H9 (cell line): ENCODE data around the gene CNTF. TPM values are rescaled to one million over a fixed set of nuclear protein-coding genes. Genes with fewer than 3 reads are reported as not detected.
A peak's percentile ranks its signal among the peaks of the same experiment; 100 is the strongest.

ENCODE experiments used
- DNase-seq: peaks from one replicate; pipeline ENCODE4 v3.0.0-alpha.2; 2017
- H2AFZ ChIP-seq: one replicate; pipeline ENCODE4 v1.6.1; 2013; ENCODE audit warnings: mild to moderate bottlenecking, low read length, control low read depth, moderate library complexity
- H2AK5ac ChIP-seq: 2 replicates; pipeline ENCODE4 v1.6.1; 2013; ENCODE audit warnings: low read length, control low read depth, mixed read lengths; ENCODE audit not compliant: insufficient read length
- H2BK120ac ChIP-seq: one replicate; pipeline ENCODE4 v1.6.1; 2013; ENCODE audit warnings: low read depth, mild to moderate bottlenecking, low read length, control low read depth, inconsistent platforms; ENCODE audit not compliant: poor library complexity, severe bottlenecking
- H2BK12ac ChIP-seq: 2 replicates; pipeline ENCODE4 v1.6.1; 2013; ENCODE audit warnings: low read length, control low read depth, mixed read lengths, low read depth; ENCODE audit not compliant: insufficient read length
- H2BK15ac ChIP-seq: 2 replicates; pipeline ENCODE4 v1.6.1; 2013; ENCODE audit warnings: low read depth, low read length, control low read depth
- H2BK20ac ChIP-seq: one replicate; pipeline ENCODE4 v1.6.1; 2013; ENCODE audit warnings: low read depth, mild to moderate bottlenecking, low read length, control low read depth, inconsistent platforms; ENCODE audit not compliant: poor library complexity, severe bottlenecking
- H2BK5ac ChIP-seq: 2 replicates; pipeline ENCODE4 v1.6.1; 2013; ENCODE audit warnings: low read length, control low read depth, mixed read lengths; ENCODE audit not compliant: insufficient read length
- H3K14ac ChIP-seq: 2 replicates; pipeline ENCODE4 v1.6.1; 2013; ENCODE audit warnings: low read length, control low read depth; ENCODE audit not compliant: insufficient read depth
- H3K18ac ChIP-seq: 2 replicates; pipeline ENCODE4 v1.6.1; 2013; ENCODE audit warnings: low read depth, mild to moderate bottlenecking, mixed read lengths, low read length, control low read depth; ENCODE audit not compliant: insufficient read length
- H3K23ac ChIP-seq: 2 replicates; pipeline ENCODE4 v1.6.1; 2013; ENCODE audit warnings: low read length, control low read depth, mixed read lengths, low read depth; ENCODE audit not compliant: insufficient read length
- H3K23me2 ChIP-seq: 2 replicates; pipeline ENCODE4 v1.6.1; 2013; ENCODE audit warnings: low read depth, mild to moderate bottlenecking, mixed read lengths, low read length, control low read depth; ENCODE audit not compliant: insufficient read length, poor library complexity, severe bottlenecking
- H3K27ac ChIP-seq: 2 replicates; pipeline ENCODE4 v1.5.1; 2013; ENCODE audit warnings: low read length, control low read depth, mixed read lengths, low read depth; ENCODE audit not compliant: insufficient read length
- H3K27me3 ChIP-seq: 2 replicates; pipeline ENCODE4 v1.6.1; 2013; ENCODE audit warnings: low read length, control low read depth, inconsistent platforms; ENCODE audit not compliant: insufficient read depth
- H3K4ac ChIP-seq: 2 replicates; pipeline ENCODE4 v1.6.1; 2013; ENCODE audit warnings: low read depth, mild to moderate bottlenecking, control low read depth, inconsistent platforms, low read length, moderate library complexity
- H3K4me1 ChIP-seq: 2 replicates; pipeline ENCODE4 v1.6.1; 2013; ENCODE audit warnings: low read length, control low read depth, inconsistent platforms; ENCODE audit not compliant: insufficient read depth
- H3K4me2 ChIP-seq: 2 replicates; pipeline ENCODE4 v1.6.1; 2013; ENCODE audit warnings: low read length, control low read depth, mixed read lengths; ENCODE audit not compliant: insufficient read length, insufficient read depth
- H3K56ac ChIP-seq: 2 replicates; pipeline ENCODE4 v1.6.1; 2013; ENCODE audit warnings: low read depth, mild to moderate bottlenecking, mixed read lengths, low read length, control low read depth; ENCODE audit not compliant: insufficient read length
- H3K79me1 ChIP-seq: 2 replicates; pipeline ENCODE4 v1.6.1; 2013; ENCODE audit warnings: low read depth, mild to moderate bottlenecking, moderate library complexity, low read length, control low read depth, inconsistent platforms; ENCODE audit not compliant: insufficient read depth, poor library complexity, severe bottlenecking
- H3K79me2 ChIP-seq: 2 replicates; pipeline ENCODE4 v1.6.1; 2013; ENCODE audit warnings: low read length, control low read depth, inconsistent platforms; ENCODE audit not compliant: insufficient read depth
- H3K9ac ChIP-seq: 2 replicates; pipeline ENCODE4 v1.6.1; 2013; ENCODE audit warnings: low read length, control low read depth, mixed read lengths; ENCODE audit not compliant: insufficient read length; ENCODE audit errors: extremely low read depth
- H3K9me3 ChIP-seq: one replicate; pipeline ENCODE4 v1.6.1; 2013; ENCODE audit warnings: low read depth, low read length, inconsistent platforms; ENCODE audit not compliant: control insufficient read depth
- H3T11ph ChIP-seq: one replicate; pipeline ENCODE4 v1.6.1; 2013; ENCODE audit warnings: mild to moderate bottlenecking, low read length, control low read depth, inconsistent platforms
- H4K20me1 ChIP-seq: one replicate; pipeline ENCODE4 v1.6.1; 2013; ENCODE audit not compliant: control insufficient read depth, insufficient read length, insufficient read depth
- H4K5ac ChIP-seq: 2 replicates; pipeline ENCODE4 v1.6.1; 2013; ENCODE audit warnings: low read depth, mild to moderate bottlenecking, mixed read lengths, low read length, control low read depth; ENCODE audit not compliant: insufficient read length
- H4K8ac ChIP-seq: replicated peaks from 2 replicates; pipeline ENCODE4 v1.6.1; 2013; ENCODE audit warnings: low read length, control low read depth, mixed read lengths, low read depth; ENCODE audit not compliant: insufficient read length
- H4K91ac ChIP-seq: 2 replicates; pipeline ENCODE4 v1.6.1; 2013; ENCODE audit warnings: low read depth, mild to moderate bottlenecking, moderate library complexity, mixed read lengths, low read length, control low read depth; ENCODE audit not compliant: insufficient read length
- H3K27ac Mint-ChIP-seq, 3 experiments: 2 replicates in 2 of 3; 3 replicates in 1 of 3; pipeline ENCODE4 v1.8.0; 2020 to 2021; ENCODE audit warnings: mixed read lengths in 3 of 3, mild to moderate bottlenecking in 1 of 3, moderate library complexity in 1 of 3
- H3K27me3 Mint-ChIP-seq: 2 replicates; pipeline ENCODE4 v1.8.0; 2021; ENCODE audit warnings: low read depth, mild to moderate bottlenecking, moderate library complexity, mixed read lengths
- H3K36me3 Mint-ChIP-seq, 3 experiments: 2 replicates in 2 of 3; 3 replicates in 1 of 3; pipeline ENCODE4 v1.8.0; 2020 to 2021; ENCODE audit warnings: low read depth in 3 of 3, mixed read lengths in 3 of 3; ENCODE audit not compliant: insufficient read depth in 1 of 3
- H3K4me1 Mint-ChIP-seq, 2 experiments: 2 replicates each; pipeline ENCODE4 v1.8.0; 2020; ENCODE audit warnings: mixed read lengths in 2 of 2
- H3K4me3 Mint-ChIP-seq, 2 experiments: 2 replicates in 1 of 2; 3 replicates in 1 of 2; pipeline ENCODE4 v1.8.0; 2020 to 2021; ENCODE audit warnings: mild to moderate bottlenecking in 2 of 2, mixed read lengths in 2 of 2, moderate library complexity in 1 of 2
- H3K9me3 Mint-ChIP-seq, 2 experiments: 2 replicates in 1 of 2; 3 replicates in 1 of 2; pipeline ENCODE4 v1.8.0; 2020; ENCODE audit warnings: mild to moderate bottlenecking in 2 of 2, mixed read lengths in 2 of 2, moderate library complexity in 1 of 2
- CTCF ChIP-seq: fragments of 200-600 bp; sonication (generic); conservative IDR thresholded peaks from 3 replicates; pipeline ENCODE4 v1.8.0; 2021; ENCODE audit warnings: antibody characterized with exemption, mild to moderate bottlenecking
- WGBS: extraction: QIAGEN DNeasy Blood & Tissue Kit; methylation state at CpG from one replicate; pipeline ENCODE4 v1.1.7; 2013; ENCODE audit warnings: missing lambda C conversion rate, low lambda C conversion rate, mixed read lengths; ENCODE audit not compliant: insufficient read length; ENCODE audit errors: extremely low coverage; 5-methylcytosine and 5-hydroxymethylcytosine counted together
- total RNA-seq: library from RNA; stranded (reverse); gene quantifications from 2 replicates; pipeline ENCODE4 v1.2.1, GENCODE V29; 2021

Gene CNTF
- total RNA-seq, 1 experiment from 2014 or later: 3.5 TPM

DNA sequence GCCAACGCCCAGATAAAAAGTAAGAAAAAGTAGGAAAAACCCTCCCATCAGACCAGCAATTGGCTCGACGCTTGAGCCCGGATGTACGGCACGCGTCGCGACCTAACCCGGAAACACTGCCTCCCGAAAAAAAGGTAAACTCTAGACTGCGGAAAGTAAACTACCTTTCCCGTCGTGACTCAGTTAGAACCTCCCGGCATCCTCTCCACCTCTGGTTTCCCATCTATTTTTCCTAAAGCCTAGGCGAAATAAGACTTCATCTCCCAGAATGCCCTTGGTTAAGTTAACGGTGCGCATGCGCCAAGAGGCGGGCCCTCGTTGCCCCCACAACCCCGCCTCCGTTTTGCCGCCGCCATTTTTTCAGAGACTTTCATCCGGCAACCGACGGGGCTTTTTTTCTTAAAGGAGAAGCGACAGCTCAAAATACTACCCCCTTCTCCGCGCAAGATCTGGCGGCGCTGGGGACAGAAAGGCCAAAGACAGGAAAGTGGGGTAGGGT, 44.3 kb upstream of the CNTF start:
- Histone ChIP-seq H3K56ac (peak overlapping the region; percentile 63), H2BK5ac (peak overlapping the region; percentile 93), H3K79me1 (no peaks in the 10 kb centered on the region), H3K4me2 (peak overlapping the region; percentile 86), H4K91ac (no peak overlapping the region), H3K4me1 (0 out of 2 replicates have a peak, but pooled peaks cover 3% of the 10 kb centered on the region), H3K4ac (no peak overlapping the region; the same call in 1 of the 2 replicates), H4K5ac (peak overlapping the region; percentile 64), H3T11ph (no peak overlapping the region), H2AFZ (peak overlapping the region; percentile 94), H2BK12ac (no peak overlapping the region), H2BK20ac (no peak overlapping the region), H4K20me1 (no peaks in the 10 kb centered on the region), H3K27ac (peak overlapping the region; percentile 87), H3K27me3 (no peaks in the 10 kb centered on the region), H3K79me2 (peaks cover 23% of the 10 kb centered on the region; the same call in 1 of the 2 replicates), H3K23ac (no peak overlapping the region), H3K23me2 (peaks cover 4% of the 10 kb centered on the region), H3K14ac (peak overlapping the region; percentile 98), H2BK120ac (peak overlapping the region; percentile 96), H2BK15ac (no peak overlapping the region), H3K18ac (peak overlapping the region; percentile 98), H2AK5ac (no peak overlapping the region), H3K9me3 (no peaks in the 10 kb centered on the region), H3K9ac (peak overlapping the region; percentile 99), H4K8ac (peak overlapping the region; percentile 17)
- H3K4me1 Mint-ChIP-seq: peaks cover 25 to 29% of the 10 kb centered on the region in 2 experiments
- H3K27ac Mint-ChIP-seq: peak overlapping the region; percentile 100
- WGBS: no CpG with 5 or more reads among the region's 33 CpGs
- peak overlapping the region; percentile 98 to 99 for H3K4me3 Mint-ChIP-seq
- no peaks in the 10 kb centered on the region; a peak in 2 of 5 replicates for H3K9me3 Mint-ChIP-seq
- H3K36me3 Mint-ChIP-seq: peaks cover 0 to 6% (median 3%) of the 10 kb centered on the region in 3 experiments; a peak in 5 of 7 replicates
- no peak for TF ChIP-seq CTCF
- H3K27me3 Mint-ChIP-seq: no peaks in the 10 kb centered on the region; the same call in 1 of the 2 replicates
- DNase-seq: peak; percentile 94
